ENCODE measurements around the gene RALGPS2. TPM values are rescaled to one million over a fixed set of nuclear protein-coding genes. Genes with fewer than 3 reads are reported as not detected.
A peak's percentile ranks its signal among the peaks of the same experiment; 100 is the strongest.

RALGPS2 gene
- total and polyA plus RNA-seq, 12 donors, result 1.4 to 12.8 (median 7.4) TPM

- intact Hi-C loops (cut with DNase I), result no loop called here
Measured at GRCh38 chr1:178781533-178782330, 56.7 kb downstream of the RALGPS2 start.

GRCh38 chr1:178784131-178784536 lies 59.1 kb downstream of the RALGPS2 start:
- peaks cover 0 to 5% (median 0%) of the 10 kb centered on the region in 9 donors for H3K36me3 ChIP-seq
- ATAC-seq, result no peak
- no peak overlapping the region for H3K4me3 ChIP-seq
- no peak for TF ChIP-seq CTCF (IDR thresholded peaks at IDR 0.05)
- 90% methylated on average over 2 of the region's 2 CpGs for WGBS, 2 donors
- no peak for DNase-seq
- H3K9me3 ChIP-seq, result no peaks in the 10 kb centered on the region
- no peaks in the 10 kb centered on the region for H3K4me1 ChIP-seq
- no peak overlapping the region for H3K27ac ChIP-seq
- no peaks in the 10 kb centered on the region for H3K27me3 ChIP-seq
- intact Hi-C loops (cut with DNase I), result no loop called here

More at GRCh38 chr1:178781533-178782330, 56.7 kb downstream of the RALGPS2 start:
- Histone ChIP-seq H3K36me3 (peaks cover 0 to 5% (median 0%) of the 10 kb centered on the region in 9 donors), H3K27ac (no peak overlapping the region), H3K4me1 (no peaks in the 10 kb centered on the region), H3K27me3 (no peaks in the 10 kb centered on the region), H3K4me3 (no peak overlapping the region), H3K9me3 (no peaks in the 10 kb centered on the region)
- no peak for TF ChIP-seq CTCF (IDR thresholded peaks at IDR 0.05)
- DNase-seq (no peak), ATAC-seq (no peak)
- 98% methylated on average over 2 of the region's 2 CpGs for WGBS, 2 donors

- H3K36me3 ChIP-seq, result no peaks in the 10 kb centered on the region
- H3K4me3 ChIP-seq, result no peak overlapping the region
- no peak for DNase-seq
- 84% methylated on average over 3 of the region's 3 CpGs for WGBS, 2 donors
- peak in 3 of 8 donors; percentile 42 to 61 (median 50) for ATAC-seq
- no peaks in the 10 kb centered on the region for H3K4me1 ChIP-seq
- no peaks in the 10 kb centered on the region for H3K27me3 ChIP-seq
- no peaks in the 10 kb centered on the region for H3K9me3 ChIP-seq
- intact Hi-C loops (cut with DNase I), result no loop called here
- H3K27ac ChIP-seq, result no peak overlapping the region
- TF ChIP-seq CTCF (IDR thresholded peaks at IDR 0.05), result no peak
Measured at GRCh38 chr1:178792394-178792793, 67.3 kb downstream of the RALGPS2 start.

GRCh38 chr1:178796013-178796412 lies 71.0 kb downstream of the RALGPS2 start:
- peaks cover 0 to 12% (median 0%) of the 10 kb centered on the region in 11 donors for H3K9me3 ChIP-seq
- ATAC-seq, result no peak
- no peak overlapping the region for H3K27ac ChIP-seq
- intact Hi-C loops (cut with DNase I), result no loop called here
- H3K4me1 ChIP-seq, result no peaks in the 10 kb centered on the region
- 91 to 94% methylated on average over 3 of the region's 3 CpGs for WGBS, 2 donors
- TF ChIP-seq CTCF (IDR thresholded peaks at IDR 0.05), result no peak
- DNase-seq, result no peak
- H3K36me3 ChIP-seq, result peaks cover 0 to 4% (median 0%) of the 10 kb centered on the region in 9 donors
- H3K27me3 ChIP-seq, result no peaks in the 10 kb centered on the region
- no peak overlapping the region for H3K4me3 ChIP-seq

Measured in heart right ventricle (tissue), 16 donors.